GM12872 (cell line): Measurements from ENCODE around the gene MYOM1.

Source experiments
- CTCF ChIP-seq: IDR thresholded peaks from 3 replicates; pipeline ENCODE4 v1.5.1; 2011; ENCODE audit warnings: low read depth, mild to moderate bottlenecking, low read length, moderate library complexity; ENCODE audit not compliant: insufficient read depth

Gene MYOM1

DNA sequence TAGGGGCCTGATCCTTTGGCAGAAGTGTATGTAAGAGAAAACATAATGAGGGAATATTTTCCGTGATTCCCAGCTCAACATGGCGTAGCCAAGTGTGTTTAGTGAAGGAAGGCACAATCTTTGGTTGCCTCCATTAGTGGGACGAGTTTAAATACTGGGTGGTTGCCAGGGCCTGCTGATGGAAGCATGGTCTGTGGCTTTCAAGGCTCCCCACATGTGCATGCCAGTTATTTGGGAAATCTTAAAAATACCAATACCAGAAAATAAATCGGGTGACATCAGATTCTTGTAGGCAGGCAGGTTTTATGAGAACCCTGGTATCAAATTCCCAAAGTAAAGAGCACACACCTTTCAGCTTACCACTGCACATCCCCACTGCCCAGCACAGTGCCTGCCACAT, 35.0 kb upstream of the MYOM1 start:
- no peak for TF ChIP-seq CTCF

DNA sequence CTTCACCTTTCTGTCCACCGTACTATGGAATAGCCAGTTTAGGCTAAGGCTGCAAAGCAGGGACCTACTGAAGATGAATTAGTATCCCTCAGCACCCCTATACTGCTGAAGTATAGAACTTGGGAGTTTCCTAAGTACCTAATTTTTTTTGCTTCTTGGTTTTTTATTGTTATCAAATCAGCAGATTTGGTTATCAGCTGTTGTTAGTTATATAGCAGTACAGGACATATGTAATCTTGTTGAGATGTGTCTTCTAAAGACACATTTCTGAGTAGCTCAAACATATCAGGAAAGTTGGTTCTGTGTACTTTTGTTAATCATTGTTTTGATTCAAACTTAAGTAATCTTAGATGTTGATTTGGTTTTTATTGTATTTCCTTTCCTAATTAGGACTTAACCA, 33.1 kb upstream of the MYOM1 start:
- TF ChIP-seq CTCF: no peak

- no peak for TF ChIP-seq CTCF
Observed at GRCh38 chr18:3251963-3252277, 32.2 kb upstream of the MYOM1 start.

- TF ChIP-seq CTCF: no peak
Observed at GRCh38 chr18:3251249-3251962, 31.6 kb upstream of the MYOM1 start.

DNA sequence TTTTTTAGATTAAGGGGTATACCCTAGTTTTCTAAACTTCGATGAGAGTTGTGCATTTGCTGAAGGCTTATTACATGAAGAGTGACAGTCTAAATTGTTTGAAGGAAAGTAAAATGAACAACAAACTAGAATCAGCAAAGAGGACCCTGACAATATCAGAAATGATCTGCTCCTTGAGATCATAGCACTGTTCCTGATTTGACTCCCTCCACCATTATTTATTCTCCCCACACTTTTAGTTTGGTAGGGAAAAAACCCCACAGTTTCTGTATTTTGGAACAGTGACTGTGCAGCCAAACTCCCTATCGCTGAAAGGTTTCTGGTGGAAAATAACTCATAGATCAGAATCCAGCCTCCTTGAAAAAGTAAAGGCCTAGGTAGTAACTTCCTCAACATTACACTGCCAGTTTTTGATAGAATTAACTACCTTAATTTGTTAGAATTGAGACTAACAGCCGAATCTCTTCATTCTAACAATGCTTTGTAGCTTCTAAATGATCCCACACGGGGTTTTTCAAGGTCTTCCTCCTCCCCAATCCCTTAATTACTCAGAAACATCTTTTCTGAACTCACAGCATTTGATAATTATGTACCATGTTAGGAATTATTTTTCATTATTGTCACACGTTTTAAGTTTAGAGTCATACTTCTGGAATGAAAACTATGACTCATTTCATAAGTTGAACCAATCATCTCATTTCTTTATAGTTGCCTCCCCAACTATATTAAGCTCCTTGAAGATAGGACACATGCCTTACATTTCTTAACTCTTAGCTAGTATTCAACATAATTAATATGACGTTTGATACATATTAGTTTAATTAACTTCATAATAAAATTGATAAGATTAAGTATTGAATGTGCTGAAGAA, 30.7 kb upstream of the MYOM1 start:
- no peak for TF ChIP-seq CTCF

GRCh38 chr18:3248658-3249359, 29.0 kb upstream of the MYOM1 start:
- no peak for TF ChIP-seq CTCF

GRCh38 chr18:3248062-3248657, 28.4 kb upstream of the MYOM1 start:
- TF ChIP-seq CTCF: no peak
